Psoas muscle (tissue), 8 donors: ENCODE data around the gene LONP2. TPM values are rescaled to one million over a fixed set of nuclear protein-coding genes. Genes with fewer than 3 reads are reported as not detected.
A peak's percentile ranks its signal among the peaks of the same experiment; 100 is the strongest.

Experiments
- ATAC-seq, 4 donors: fragments of 200-7000 bp; cut with Tn5 transposase; one replicate each; pipeline ENCODE4 v1.9.1; 2020; ENCODE audit warnings: moderate library complexity in 3 of 4, mild to moderate bottlenecking in 2 of 4
- DNase-seq, 2 donors: peaks; one replicate each; pipeline ENCODE4 v3.0.0-alpha.2; 2020
- H3K27ac ChIP-seq: fragments of 200-600 bp; one replicate; pipeline ENCODE4 v1.8.0; 2022
- H3K27me3 ChIP-seq, 3 donors: fragments of 200-600 bp in 1 of 3; one replicate each; pipeline versions ENCODE4 v1.6.1 to v1.8.0; 2013 to 2022; ENCODE audit warnings: low read length in 2 of 3, mild to moderate bottlenecking in 2 of 3, moderate library complexity in 1 of 3; ENCODE audit not compliant: insufficient read depth in 3 of 3
- H3K36me3 ChIP-seq, 2 donors: fragments of 200-600 bp in 1 of 2; one replicate each; pipeline versions ENCODE4 v1.6.1 to v1.8.0; 2013 to 2022; ENCODE audit warnings: low read depth in 1 of 2, mild to moderate bottlenecking in 1 of 2, moderate library complexity in 1 of 2; ENCODE audit not compliant: insufficient read depth in 1 of 2
- H3K4me1 ChIP-seq: fragments of 200-600 bp; one replicate; pipeline ENCODE4 v1.8.0; 2022
- H3K4me3 ChIP-seq: fragments of 200-600 bp; one replicate; pipeline ENCODE4 v1.8.0; 2022; ENCODE audit warnings: mild to moderate bottlenecking
- H3K9me3 ChIP-seq: fragments of 200-600 bp; one replicate; pipeline ENCODE4 v1.8.0; 2022
- WGBS, 3 donors: extraction: QIAGEN DNeasy Blood & Tissue Kit; methylation state at CpG; one replicate each; pipeline versions ENCODE4 v1.1.6 to v1.1.7; 2013; 5-methylcytosine and 5-hydroxymethylcytosine counted together
- intact Hi-C, 2 donors: fragments of 100-400 bp; cut with DNase I; formaldehyde crosslinking; loops; one replicate each; pipeline versions ENCODE4 v1.11.0 to v1.14.2; 2022
- polyA plus RNA-seq, 3 donors: library from polyadenylated mRNA; stranded (reverse); fragments of 200-250 nt; gene quantifications; one replicate each; pipeline ENCODE4 v1.2.3, GENCODE V29; 2013
- total RNA-seq, 4 donors: library from RNA; stranded (reverse); fragmentation: NEBNext Ultra II Directional in 2 of 4; extraction: Animal tissue kit (Norgen Biotek cat#: 25700) in 2 of 4; gene quantifications; one replicate each; pipeline versions ENCODE4 v1.2.1 to v1.2.4, GENCODE V29; 2021 to 2023
- TF ChIP-seq, protein P1 (sequence below): fragments of 200-600 bp; IDR thresholded peaks from one replicate; pipeline ENCODE4 v1.8.0; 2022; ENCODE audit warnings: antibody characterized with exemption
- donor health status: healthy with polysubstance abuse.
- donor health status: DM: no; HTN: no; CAD: no; lungs with moderate emphysema.
- donor health status: Bipolar disorder and iron deficiency.
- donor health status: healthy.
- donor health status: DM: yes; HTN: yes; CAD: no.
- donor health status: DM: no; HTN: no; CAD: no.
- donor health status: DM: no; HTN: no; CAD: no.
- donor health status: DM: yes; HTN: yes; CAD: no.

Gene LONP2
- total and polyA plus RNA-seq, 7 donors: 15.2 to 68.0 (median 46.5) TPM

DNA sequence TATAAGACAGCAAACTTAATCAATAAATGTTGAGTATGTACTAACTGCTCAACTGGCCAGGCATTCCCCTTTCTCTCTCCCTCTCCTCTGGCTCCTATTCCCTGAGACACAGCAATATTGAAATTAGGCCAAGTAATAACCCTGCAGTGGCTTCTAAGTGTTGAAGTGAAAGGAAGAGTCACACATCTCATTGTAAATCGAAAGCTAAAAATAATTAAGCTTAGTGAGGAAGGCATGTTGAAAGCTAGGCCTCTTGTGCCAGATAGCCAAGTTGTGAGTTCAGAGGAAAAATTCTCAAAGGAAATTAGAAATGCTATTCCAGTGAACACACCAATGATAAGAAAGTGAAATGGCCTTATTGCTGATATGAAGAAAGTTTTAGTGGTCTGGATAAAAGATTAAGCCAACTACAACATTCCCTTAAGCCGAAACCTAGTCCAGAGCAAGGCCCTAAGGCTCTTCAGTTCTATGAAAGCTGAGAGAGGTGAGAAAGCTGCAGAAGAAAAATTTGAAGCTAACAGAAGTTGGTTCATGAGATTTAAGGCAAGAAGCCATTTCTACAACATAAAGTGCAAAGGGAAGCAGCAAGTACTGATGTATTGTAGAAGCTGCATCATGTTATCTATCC, 38.6 kb downstream of the LONP2 start:
- 32 to 52% (median 50%) methylated on average over 2 of the region's 2 CpGs for WGBS, 3 donors
- intact Hi-C loops: no loop called here
- TF ChIP-seq, protein P1, sequence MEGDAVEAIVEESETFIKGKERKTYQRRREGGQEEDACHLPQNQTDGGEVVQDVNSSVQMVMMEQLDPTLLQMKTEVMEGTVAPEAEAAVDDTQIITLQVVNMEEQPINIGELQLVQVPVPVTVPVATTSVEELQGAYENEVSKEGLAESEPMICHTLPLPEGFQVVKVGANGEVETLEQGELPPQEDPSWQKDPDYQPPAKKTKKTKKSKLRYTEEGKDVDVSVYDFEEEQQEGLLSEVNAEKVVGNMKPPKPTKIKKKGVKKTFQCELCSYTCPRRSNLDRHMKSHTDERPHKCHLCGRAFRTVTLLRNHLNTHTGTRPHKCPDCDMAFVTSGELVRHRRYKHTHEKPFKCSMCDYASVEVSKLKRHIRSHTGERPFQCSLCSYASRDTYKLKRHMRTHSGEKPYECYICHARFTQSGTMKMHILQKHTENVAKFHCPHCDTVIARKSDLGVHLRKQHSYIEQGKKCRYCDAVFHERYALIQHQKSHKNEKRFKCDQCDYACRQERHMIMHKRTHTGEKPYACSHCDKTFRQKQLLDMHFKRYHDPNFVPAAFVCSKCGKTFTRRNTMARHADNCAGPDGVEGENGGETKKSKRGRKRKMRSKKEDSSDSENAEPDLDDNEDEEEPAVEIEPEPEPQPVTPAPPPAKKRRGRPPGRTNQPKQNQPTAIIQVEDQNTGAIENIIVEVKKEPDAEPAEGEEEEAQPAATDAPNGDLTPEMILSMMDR: no peak
- peak in 2 of 4 donors; percentile 52 to 64 for ATAC-seq
- DNase-seq: no peak
- peaks cover 8 to 57% of the 10 kb centered on the region in 2 donors for H3K36me3 ChIP-seq
- no peaks in the 10 kb centered on the region for H3K27me3 ChIP-seq
- H3K27ac ChIP-seq: peak overlapping the region; percentile 51
- H3K9me3 ChIP-seq: no peaks in the 10 kb centered on the region
- H3K4me3 ChIP-seq: no peak overlapping the region
- peaks cover 10% of the 10 kb centered on the region for H3K4me1 ChIP-seq

DNA sequence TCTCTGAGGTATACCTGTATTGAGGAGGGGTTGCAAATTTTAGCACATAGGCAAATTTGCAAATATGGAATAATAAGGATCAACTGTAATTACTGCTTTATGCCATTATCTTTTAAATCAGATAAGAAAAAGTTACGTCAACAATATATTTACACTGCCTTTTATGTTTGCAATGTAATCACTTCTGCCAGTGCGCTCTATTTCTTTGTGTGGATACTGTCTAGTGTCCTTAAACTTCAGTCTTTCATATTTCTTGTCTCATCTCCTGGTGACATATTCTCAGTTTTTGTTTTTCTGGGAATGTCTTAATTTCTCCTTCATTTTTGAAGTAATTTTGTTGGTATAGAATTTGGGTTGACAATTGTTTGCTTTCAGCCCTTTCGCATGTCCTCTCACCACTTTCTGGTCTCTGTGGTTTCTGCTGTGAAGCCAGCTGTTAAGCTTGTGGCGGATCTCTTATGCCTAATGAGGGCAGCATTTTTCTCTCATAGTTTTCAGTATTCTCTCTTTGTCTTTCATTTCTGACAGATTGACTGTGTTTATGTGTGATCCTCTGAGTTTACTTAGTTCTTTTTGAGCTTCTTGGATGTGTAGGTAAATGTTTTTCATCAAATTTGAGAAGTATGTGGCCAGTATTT, 40.8 kb downstream of the LONP2 start:
- DNase-seq (no peak), ATAC-seq (no peak)
- intact Hi-C loops: no loop called here
- Histone ChIP-seq H3K27me3 (no peaks in the 10 kb centered on the region), H3K4me1 (peaks cover 10% of the 10 kb centered on the region), H3K36me3 (peaks cover 8 to 68% of the 10 kb centered on the region in 2 donors), H3K4me3 (no peak overlapping the region), H3K9me3 (no peaks in the 10 kb centered on the region), H3K27ac (no peak overlapping the region)
- TF ChIP-seq, protein P1: no peak
- WGBS, 3 donors: 97 to 99% (median 97%) methylated on average over 4 of the region's 4 CpGs

DNA sequence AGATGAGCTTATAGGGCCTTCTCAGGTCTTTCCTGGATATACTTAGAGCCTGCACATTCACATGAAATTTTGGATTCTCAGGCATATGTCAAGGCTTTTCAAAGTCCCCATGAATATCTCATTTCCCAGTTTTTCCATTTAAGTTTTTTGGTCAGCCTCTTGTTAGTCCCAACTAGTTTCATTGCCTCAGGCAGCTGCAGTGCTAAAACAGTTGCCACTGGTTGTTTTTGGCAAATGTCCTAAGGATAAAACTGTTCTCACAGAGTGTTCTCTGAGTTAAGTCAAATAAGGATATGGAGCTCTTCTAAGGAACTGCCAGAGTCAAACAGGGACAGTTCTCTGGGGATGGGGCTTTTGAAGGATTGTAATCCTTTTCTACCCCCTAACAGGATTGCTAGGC, 43.1 kb downstream of the LONP2 start:
- H3K9me3 ChIP-seq: no peaks in the 10 kb centered on the region
- no peak for DNase-seq
- H3K4me3 ChIP-seq: no peak overlapping the region
- peaks cover 10% of the 10 kb centered on the region for H3K4me1 ChIP-seq
- TF ChIP-seq, protein P1: no peak
- peaks cover 12 to 77% of the 10 kb centered on the region in 2 donors for H3K36me3 ChIP-seq
- H3K27ac ChIP-seq: no peak overlapping the region
- no peaks in the 10 kb centered on the region for H3K27me3 ChIP-seq
- no peak for ATAC-seq
- intact Hi-C loops: no loop called here

DNA sequence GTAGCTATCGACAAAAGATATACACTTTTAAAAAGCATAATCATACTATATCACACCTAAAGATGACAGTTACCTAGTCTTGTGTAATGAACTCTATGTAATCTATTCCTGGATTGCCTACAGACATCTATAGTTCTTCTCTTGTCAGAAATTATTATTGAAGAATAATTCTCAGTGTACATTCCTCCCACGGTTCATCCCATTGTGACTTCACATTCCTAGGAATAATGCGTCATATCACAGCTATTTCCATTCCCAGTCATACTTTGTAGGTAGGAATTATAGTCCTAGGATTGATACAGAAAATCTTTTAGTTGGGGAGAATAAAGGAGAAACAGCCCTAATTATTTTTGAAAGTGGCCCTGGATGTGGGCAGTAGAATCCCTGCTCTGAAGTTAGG, 47.2 kb downstream of the LONP2 start:
- TF ChIP-seq, protein P1: no peak

More for the DNA sequence above, 47.2 kb downstream of the LONP2 start:
- Histone ChIP-seq H3K27me3 (no peaks in the 10 kb centered on the region), H3K36me3 (peaks cover 12 to 62% of the 10 kb centered on the region in 2 donors), H3K4me3 (no peak overlapping the region), H3K27ac (no peak overlapping the region), H3K9me3 (no peaks in the 10 kb centered on the region), H3K4me1 (peaks cover 8% of the 10 kb centered on the region)
- no peak for ATAC-seq
- intact Hi-C loops: no loop called here
- DNase-seq: no peak
- 93 to 96% (median 95%) methylated on average over 3 of the region's 3 CpGs for WGBS, 3 donors
